Panc1 (cell line): ENCODE results near the gene ECM1. TPM values are rescaled to one million over a fixed set of nuclear protein-coding genes. Genes with fewer than 3 reads are reported as not detected.
A peak's percentile ranks its signal among the peaks of the same experiment; 100 is the strongest.

Experiments
- ATAC-seq: fragments of 200-7000 bp; cut with Tn5 transposase; 2 replicates; pipeline ENCODE4 v1.9.1; 2020; ENCODE audit warnings: mild to moderate bottlenecking, moderate library complexity
- BruUV-seq: library from RNA; stranded (reverse); fragments of 400-500 nt; replicated peaks from 2 replicates; lab custom pipeline; 2021; lab: Mats Ljungman, UMichigan
- CTCF ChIA-PET: fragments of 300-600 bp; sonication (Branson Sonifier 250); formaldehyde crosslinking; loops from one replicate; lab custom pipeline; 2022; ENCODE audit warnings: antibody characterized with exemption; lab: Charles Lee
- POLR2A ChIA-PET: fragments of 300-600 bp; sonication (Branson Sonifier 250); formaldehyde crosslinking; loops from one replicate; lab custom pipeline; 2022; ENCODE audit warnings: antibody characterized with exemption; lab: Charles Lee
- DNase-seq: peaks from one replicate; pipeline ENCODE4 v3.0.0-alpha.2; 2010; ENCODE audit warnings: low read depth, low spot score
- H3K27ac ChIP-seq: 2 replicates; pipeline ENCODE4 v1.5.1; 2011; ENCODE audit warnings: mild to moderate bottlenecking, low read length, inconsistent platforms
- H3K27me3 ChIP-seq: fragments of 200-500 bp; sonication (Bioruptor generic); 2 replicates; pipeline ENCODE4 v1.6.0; 2014; ENCODE audit warnings: low read length, inconsistent platforms; ENCODE audit not compliant: control insufficient read depth, insufficient read depth
- H3K36me3 ChIP-seq: fragments of 200-500 bp; sonication (Bioruptor generic); 2 replicates; pipeline ENCODE4 v1.5.1; 2014; ENCODE audit warnings: inconsistent platforms, mild to moderate bottlenecking, low read length, moderate library complexity; ENCODE audit not compliant: control insufficient read depth, insufficient read depth
- H3K4me1 ChIP-seq: 2 replicates; pipeline ENCODE4 v1.5.1; 2011; ENCODE audit warnings: inconsistent platforms, mild to moderate bottlenecking, low read length, moderate library complexity; ENCODE audit not compliant: control insufficient read depth, insufficient read depth
- H3K4me3 ChIP-seq, 2 experiments: 2 replicates each; pipeline ENCODE4 v1.5.1; 2011 to 2012; ENCODE audit warnings: low read depth in 2 of 2, low read length in 2 of 2, mild to moderate bottlenecking in 2 of 2, inconsistent platforms in 1 of 2, moderate library complexity in 1 of 2
- H3K9me3 ChIP-seq: fragments of 200-500 bp; sonication (Bioruptor generic); 2 replicates; pipeline ENCODE4 v1.5.1; 2014; ENCODE audit warnings: low read depth, mild to moderate bottlenecking, inconsistent platforms, low read length, moderate library complexity; ENCODE audit not compliant: control insufficient read depth, insufficient read depth
- CTCF ChIP-seq: fragments of 450-650 bp; IDR thresholded peaks from 2 replicates; pipeline ENCODE4 v1.5.1; 2017; ENCODE audit warnings: mild to moderate bottlenecking
- POLR2AphosphoS5 ChIP-seq: IDR thresholded peaks from 2 replicates; pipeline ENCODE4 v1.6.1; 2012; ENCODE audit warnings: mild to moderate bottlenecking, low read depth, low read length, moderate library complexity
- SIN3A ChIP-seq: IDR thresholded peaks from 2 replicates; pipeline ENCODE4 v1.6.1; 2012; ENCODE audit warnings: low read depth, mild to moderate bottlenecking, low read length, moderate library complexity, borderline replicate concordance; ENCODE audit not compliant: insufficient read depth
- TCF7L2 ChIP-seq: IDR thresholded peaks from 2 replicates; pipeline ENCODE4 v1.6.1; 2011; ENCODE audit warnings: mild to moderate bottlenecking, low read depth, low read length, inconsistent platforms
- in situ Hi-C: cut with HindIII; loops from 2 replicates; pipeline ENCODE4 v1.10.0; 2016; ENCODE audit warnings: low sequenced_read_pairs, low pct_unique_long_range_greater_than_20kb
- intact Hi-C: fragments of 100-400 bp; cut with micrococcal nuclease; formaldehyde crosslinking; loops from one replicate; pipeline ENCODE4 v1.10.0; 2022; ENCODE audit not compliant: unreplicated experiment
- total RNA-seq: library from RNA; stranded (reverse); gene quantifications from one replicate; pipeline ENCODE4 v1.2.1, GENCODE V29; 2021; ENCODE audit not compliant: unreplicated experiment
- TF ChIP-seq, protein P1 (sequence below), 2 experiments: IDR thresholded peaks; 2 replicates each; pipeline ENCODE4 v1.6.1; 2011 to 2012; ENCODE audit warnings: low read depth in 2 of 2, control low read depth in 1 of 2, low read length in 1 of 2, mild to moderate bottlenecking in 1 of 2, moderate library complexity in 1 of 2; ENCODE audit not compliant: insufficient read depth in 1 of 2

ECM1 gene
- total RNA-seq, 1 experiment from 2014 or later, result 2.2 TPM

DNA sequence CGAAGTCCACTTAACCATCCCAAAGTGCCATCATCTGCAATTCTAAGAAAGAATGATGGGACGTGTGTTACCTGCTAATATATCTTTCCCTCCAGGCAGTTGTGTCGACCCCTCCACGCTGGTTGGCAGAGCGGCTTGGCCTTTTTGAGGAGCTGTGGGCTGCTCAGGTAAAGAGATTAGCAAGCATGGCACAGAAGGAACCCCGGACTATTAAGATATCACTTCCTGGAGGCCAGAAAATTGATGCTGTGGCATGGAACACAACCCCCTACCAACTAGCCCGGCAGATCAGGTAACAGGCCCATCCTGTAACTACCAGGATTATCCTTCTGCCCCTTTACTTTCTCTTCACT, 20.2 kb upstream of the ECM1 start:
- TSS peak; percentile 89 for BruUV-seq
- intact Hi-C loops, result no loop called here
- in situ Hi-C loops, result no loop called here

DNA sequence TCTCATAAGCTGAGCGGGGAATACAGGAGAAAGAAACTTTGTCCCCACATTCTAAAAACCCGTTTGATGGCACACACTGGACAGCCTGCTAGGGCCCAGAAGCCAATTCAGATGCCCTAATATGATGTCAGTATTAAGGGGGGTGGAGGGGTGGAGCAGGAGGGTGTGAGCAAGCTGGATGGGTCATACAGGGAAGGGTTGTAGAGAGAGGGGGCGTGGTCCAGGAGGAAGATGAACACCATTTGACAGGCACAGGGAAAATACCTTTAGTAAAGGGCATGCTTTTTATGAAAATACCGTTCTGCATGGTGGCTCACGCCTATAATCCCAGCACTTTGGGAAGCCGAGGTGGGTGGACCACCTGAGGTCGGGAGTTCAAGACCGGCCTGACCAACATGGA, 14.7 kb upstream of the ECM1 start:
- in situ Hi-C loops (no loop called here), intact Hi-C loops (no loop called here)
- DNase-seq (no peak), ATAC-seq (no peak)
- no peaks in the 10 kb centered on the region for H3K27me3 ChIP-seq
- H3K4me1 ChIP-seq, result peaks cover 2% of the 10 kb centered on the region
- ChIA-PET CTCF (interaction anchor here (1.0 kb wide), 1 partner anchor 40 kb away, joined by 3 read pairs; no protein-coding TSS in a partner anchor), POLR2A (no interaction called here)
- BruUV-seq, result no TSS peak
- H3K4me3 ChIP-seq, result no peak overlapping the region
- TF ChIP-seq, protein P1, sequence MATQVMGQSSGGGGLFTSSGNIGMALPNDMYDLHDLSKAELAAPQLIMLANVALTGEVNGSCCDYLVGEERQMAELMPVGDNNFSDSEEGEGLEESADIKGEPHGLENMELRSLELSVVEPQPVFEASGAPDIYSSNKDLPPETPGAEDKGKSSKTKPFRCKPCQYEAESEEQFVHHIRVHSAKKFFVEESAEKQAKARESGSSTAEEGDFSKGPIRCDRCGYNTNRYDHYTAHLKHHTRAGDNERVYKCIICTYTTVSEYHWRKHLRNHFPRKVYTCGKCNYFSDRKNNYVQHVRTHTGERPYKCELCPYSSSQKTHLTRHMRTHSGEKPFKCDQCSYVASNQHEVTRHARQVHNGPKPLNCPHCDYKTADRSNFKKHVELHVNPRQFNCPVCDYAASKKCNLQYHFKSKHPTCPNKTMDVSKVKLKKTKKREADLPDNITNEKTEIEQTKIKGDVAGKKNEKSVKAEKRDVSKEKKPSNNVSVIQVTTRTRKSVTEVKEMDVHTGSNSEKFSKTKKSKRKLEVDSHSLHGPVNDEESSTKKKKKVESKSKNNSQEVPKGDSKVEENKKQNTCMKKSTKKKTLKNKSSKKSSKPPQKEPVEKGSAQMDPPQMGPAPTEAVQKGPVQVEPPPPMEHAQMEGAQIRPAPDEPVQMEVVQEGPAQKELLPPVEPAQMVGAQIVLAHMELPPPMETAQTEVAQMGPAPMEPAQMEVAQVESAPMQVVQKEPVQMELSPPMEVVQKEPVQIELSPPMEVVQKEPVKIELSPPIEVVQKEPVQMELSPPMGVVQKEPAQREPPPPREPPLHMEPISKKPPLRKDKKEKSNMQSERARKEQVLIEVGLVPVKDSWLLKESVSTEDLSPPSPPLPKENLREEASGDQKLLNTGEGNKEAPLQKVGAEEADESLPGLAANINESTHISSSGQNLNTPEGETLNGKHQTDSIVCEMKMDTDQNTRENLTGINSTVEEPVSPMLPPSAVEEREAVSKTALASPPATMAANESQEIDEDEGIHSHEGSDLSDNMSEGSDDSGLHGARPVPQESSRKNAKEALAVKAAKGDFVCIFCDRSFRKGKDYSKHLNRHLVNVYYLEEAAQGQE (IDR thresholded peaks at IDR 0.05; ENCODE audit: insufficient read depth in 1 of 2, low read depth in 2 of 2, low read length in 1 of 2), result no peak
- TF ChIP-seq CTCF (no peak), SIN3A (no peak), TCF7L2 (no peak), POLR2AphosphoS5 (no peak)
- H3K36me3 ChIP-seq, result 0 out of 2 replicates have a peak, but pooled peaks cover 2% of the 10 kb centered on the region
- H3K27ac ChIP-seq, result no peak overlapping the region
- H3K9me3 ChIP-seq, result no peaks in the 10 kb centered on the region

More for the DNA sequence above, 20.2 kb upstream of the ECM1 start:
- no peak for DNase-seq
- TF ChIP-seq SIN3A (no peak), TCF7L2 (no peak), POLR2AphosphoS5 (no peak), CTCF (no peak)
- TF ChIP-seq, protein P1 (IDR thresholded peaks at IDR 0.05; ENCODE audit: insufficient read depth in 1 of 2, low read depth in 2 of 2, low read length in 1 of 2), result no peak
- Histone ChIP-seq H3K4me3 (peak overlapping the region; percentile 95 to 100), H3K27me3 (no peaks in the 10 kb centered on the region), H3K27ac (peak overlapping the region; percentile 94), H3K4me1 (peaks cover 7% of the 10 kb centered on the region), H3K36me3 (no peaks in the 10 kb centered on the region; the same call in 1 of the 2 replicates), H3K9me3 (no peaks in the 10 kb centered on the region)
- POLR2A ChIA-PET, result no interaction called here
- CTCF ChIA-PET, result no interaction called here
- no peak for ATAC-seq
